Pancreas (tissue), 10 donors: Measurements from ENCODE around the gene HBP1. TPM values are rescaled to one million over a fixed set of nuclear protein-coding genes. Genes with fewer than 3 reads are reported as not detected.
"Not testable (repeated sequence)": the region's sequence is repeated elsewhere in the genome, so short reads cannot be mapped to it uniquely, and the experiment has no call there.

Experiments
- ATAC-seq, 4 donors: fragments of 200-7000 bp; cut with Tn5 transposase; one replicate each; pipeline versions ENCODE4 v1.8.0 to v1.9.1; 2020; ENCODE audit warnings: mild to moderate bottlenecking in 4 of 4, moderate library complexity in 4 of 4
- DNase-seq, 6 donors: peaks; one replicate each; pipeline ENCODE4 v3.0.0-alpha.2; 2020
- FAIRE-seq: peaks from 2 replicates; lab custom pipeline; 2012; peaks lifted over from hg19 to GRCh38; lab: Jason Lieb, UNC
- H3K27ac ChIP-seq, 4 donors: fragments of 200-600 bp; sonication (generic); 1 replicate in 3 of 4; 2 replicates in 1 of 4; pipeline versions ENCODE4 v1.5.0 to v1.8.0; 2020
- H3K27me3 ChIP-seq, 4 donors: fragments of 200-600 bp; one replicate each; pipeline ENCODE4 v1.8.0; 2021
- H3K36me3 ChIP-seq, 3 donors: fragments of 200-600 bp; sonication (generic) in 1 of 3; one replicate each; pipeline versions ENCODE4 v1.5.0 to v1.8.0; 2020 to 2021
- H3K4me1 ChIP-seq, 3 donors: fragments of 200-600 bp; one replicate each; pipeline ENCODE4 v1.8.0; 2021
- H3K4me3 ChIP-seq, 4 donors: fragments of 200-600 bp; sonication (generic) in 2 of 4; one replicate each; pipeline versions ENCODE4 v1.5.0 to v1.8.0; 2020 to 2021
- H3K9me3 ChIP-seq, 4 donors: fragments of 200-600 bp; one replicate each; pipeline ENCODE4 v1.8.0; 2021
- WGBS, 2 donors: extraction: QIAGEN DNeasy Blood & Tissue Kit; methylation state at CpG; one replicate each; pipeline ENCODE4 v1.1.7; 2013; 5-methylcytosine and 5-hydroxymethylcytosine counted together
- intact Hi-C, 3 donors: fragments of 100-400 bp; cut with DNase I; formaldehyde crosslinking; loops; one replicate each; pipeline versions ENCODE4 v1.11.1 to v1.14.2; 2022
- polyA plus RNA-seq, 2 donors: library from polyadenylated mRNA; stranded (reverse); fragments of 200-250 nt; gene quantifications; one replicate each; pipeline ENCODE4 v1.2.3, GENCODE V29; 2013
- total RNA-seq, 6 donors: library from RNA; stranded (reverse); fragmentation: NEBNext Ultra II Directional in 4 of 6; extraction: Animal tissue kit (Norgen Biotek cat#: 25700) in 4 of 6; gene quantifications; one replicate each; pipeline versions ENCODE4 v1.2.1 to v1.2.4, GENCODE V29; 2021 to 2023
- TF ChIP-seq, protein P1 (sequence below), 4 donors: fragments of 200-600 bp; sonication (generic) in 3 of 4; IDR thresholded peaks; one replicate each; pipeline versions ENCODE4 v1.5.0 to v1.8.0; 2021; ENCODE audit warnings: antibody characterized with exemption in 4 of 4
- donor health status: healthy with polysubstance abuse.
- donor health status: DM: no; HTN: no; CAD: no; lungs with moderate emphysema.
- donor health status: DM: no; HTN: no; CAD: no.
- donor health status: control.
- donor health status: control.
- donor health status: Bipolar disorder and iron deficiency.
- donor health status: DM: yes; HTN: yes; CAD: no.
- donor health status: DM: no; HTN: no; CAD: no.
- donor health status: DM: no; HTN: no; CAD: no.
- donor health status: DM: yes; HTN: yes; CAD: no.

Gene HBP1
- total and polyA plus RNA-seq, 8 donors = 13.3 to 50.4 (median 27.6) TPM

DNA sequence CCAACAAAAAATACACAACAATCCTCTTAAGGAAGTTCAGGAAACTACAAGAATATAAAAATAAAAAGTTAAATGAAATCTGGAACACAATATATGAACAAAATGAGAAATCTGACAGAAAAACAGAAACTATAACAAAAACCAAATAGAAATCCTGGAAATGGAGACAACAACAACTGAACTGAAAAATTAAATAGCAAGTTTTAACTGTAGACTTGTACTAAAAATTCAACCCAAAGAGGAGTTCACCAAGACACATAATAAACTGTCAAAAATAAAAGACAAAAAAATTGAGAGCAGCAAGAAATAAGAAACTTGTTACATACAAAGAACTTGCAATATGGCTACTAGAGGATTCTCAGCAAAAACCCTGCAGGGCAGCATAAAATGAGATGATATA, 45.1 kb downstream of the HBP1 start:
- TF ChIP-seq, protein P1, sequence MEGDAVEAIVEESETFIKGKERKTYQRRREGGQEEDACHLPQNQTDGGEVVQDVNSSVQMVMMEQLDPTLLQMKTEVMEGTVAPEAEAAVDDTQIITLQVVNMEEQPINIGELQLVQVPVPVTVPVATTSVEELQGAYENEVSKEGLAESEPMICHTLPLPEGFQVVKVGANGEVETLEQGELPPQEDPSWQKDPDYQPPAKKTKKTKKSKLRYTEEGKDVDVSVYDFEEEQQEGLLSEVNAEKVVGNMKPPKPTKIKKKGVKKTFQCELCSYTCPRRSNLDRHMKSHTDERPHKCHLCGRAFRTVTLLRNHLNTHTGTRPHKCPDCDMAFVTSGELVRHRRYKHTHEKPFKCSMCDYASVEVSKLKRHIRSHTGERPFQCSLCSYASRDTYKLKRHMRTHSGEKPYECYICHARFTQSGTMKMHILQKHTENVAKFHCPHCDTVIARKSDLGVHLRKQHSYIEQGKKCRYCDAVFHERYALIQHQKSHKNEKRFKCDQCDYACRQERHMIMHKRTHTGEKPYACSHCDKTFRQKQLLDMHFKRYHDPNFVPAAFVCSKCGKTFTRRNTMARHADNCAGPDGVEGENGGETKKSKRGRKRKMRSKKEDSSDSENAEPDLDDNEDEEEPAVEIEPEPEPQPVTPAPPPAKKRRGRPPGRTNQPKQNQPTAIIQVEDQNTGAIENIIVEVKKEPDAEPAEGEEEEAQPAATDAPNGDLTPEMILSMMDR (IDR thresholded peaks at IDR 0.05) = no peak
- intact Hi-C loops = no loop called here
- no peak overlapping the region for H3K27ac ChIP-seq
- no peaks in the 10 kb centered on the region for H3K4me1 ChIP-seq
- H3K27me3 ChIP-seq = no peaks in the 10 kb centered on the region
- H3K36me3 ChIP-seq = no peaks in the 10 kb centered on the region
- no peak for DNase-seq
- no peak for FAIRE-seq
- H3K9me3 ChIP-seq = no peaks in the 10 kb centered on the region
- no peak overlapping the region for H3K4me3 ChIP-seq
- no peak for ATAC-seq

DNA sequence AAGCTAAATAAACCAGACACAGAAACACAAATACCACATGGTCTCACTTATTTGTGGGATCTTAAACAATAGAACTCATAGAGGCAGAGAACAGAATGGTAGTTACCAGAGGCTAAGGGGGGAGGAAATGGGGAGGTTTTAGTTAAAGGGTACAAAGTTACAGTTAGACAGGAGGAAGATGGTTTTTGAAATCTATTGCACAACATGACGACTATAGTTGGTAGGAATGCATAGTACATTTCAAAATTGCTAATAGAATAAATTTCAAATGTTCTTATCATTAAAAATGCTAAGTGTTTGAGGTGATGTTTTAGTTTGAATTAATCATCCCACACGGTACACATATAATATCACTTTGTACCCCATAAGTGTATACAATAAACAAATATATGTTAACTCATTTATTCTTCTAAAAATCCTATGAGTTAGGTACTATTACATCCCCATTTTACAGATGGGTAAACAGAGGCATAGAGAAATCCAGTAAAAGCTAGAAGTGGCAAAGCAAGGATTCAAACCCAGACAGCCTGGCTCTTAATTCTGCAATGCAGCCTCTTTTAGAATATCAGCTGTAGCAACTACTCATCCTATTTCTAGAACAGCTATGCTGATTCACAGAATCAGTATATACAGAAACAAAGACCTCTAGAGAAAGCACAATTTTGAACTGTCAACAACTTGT, 50.9 kb downstream of the HBP1 start:
- no peaks in the 10 kb centered on the region for H3K4me1 ChIP-seq
- no peaks in the 10 kb centered on the region for H3K9me3 ChIP-seq
- no peak overlapping the region for H3K27ac ChIP-seq
- DNase-seq (no peak), FAIRE-seq (no peak), ATAC-seq (no peak)
- no peak overlapping the region for H3K4me3 ChIP-seq
- H3K36me3 ChIP-seq = no peaks in the 10 kb centered on the region
- TF ChIP-seq, protein P1 (IDR thresholded peaks at IDR 0.05) = no peak
- intact Hi-C loops = no loop called here
- no peaks in the 10 kb centered on the region for H3K27me3 ChIP-seq
- WGBS, 2 donors = 95 to 97% methylated on average over 2 of the region's 2 CpGs

GRCh38 chr7:107220356-107220755, 51.6 kb downstream of the HBP1 start:
- Histone ChIP-seq H3K36me3 (peaks cover 0 to under 1% (median 0%) of the 10 kb centered on the region in 3 donors), H3K9me3 (no peaks in the 10 kb centered on the region), H3K27ac (no peak overlapping the region), H3K4me1 (no peaks in the 10 kb centered on the region), H3K27me3 (no peaks in the 10 kb centered on the region), H3K4me3 (no peak overlapping the region)
- FAIRE-seq = no peak
- no peak for DNase-seq
- TF ChIP-seq, protein P1 (IDR thresholded peaks at IDR 0.05) = no peak
- WGBS, 2 donors = 95 to 98% methylated on average over 5 of the region's 5 CpGs
- ATAC-seq = no peak
- intact Hi-C loops = no loop called here

DNA sequence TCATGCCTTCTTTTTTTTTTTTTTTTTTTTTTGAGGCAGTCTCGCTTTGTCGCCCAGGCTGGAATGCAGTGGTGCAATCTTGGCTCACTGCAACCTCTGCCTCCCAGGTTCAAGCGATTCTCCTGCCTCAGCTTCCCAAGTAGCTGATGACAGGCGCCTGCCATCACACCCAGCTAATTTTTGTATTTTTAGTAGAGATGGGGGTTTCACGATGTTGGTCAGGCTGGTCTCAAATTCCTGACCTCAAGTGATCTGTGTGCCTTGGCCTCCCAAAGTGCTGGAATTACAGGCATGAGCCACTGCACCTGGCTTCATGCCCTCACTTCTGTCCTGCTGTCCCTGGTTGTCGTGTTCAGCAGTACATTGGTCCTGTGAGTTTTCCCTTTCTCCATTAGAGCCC, 52.0 kb downstream of the HBP1 start:
- H3K27me3 ChIP-seq, intact Hi-C loops, H3K4me1 ChIP-seq, DNase-seq, H3K36me3 ChIP-seq, H3K9me3 ChIP-seq, H3K27ac ChIP-seq, H3K4me3 ChIP-seq, ATAC-seq, FAIRE-seq: not testable (repeated sequence)
- 95 to 97% methylated on average over 6 of the region's 6 CpGs for WGBS, 2 donors

- no peak for FAIRE-seq
- intact Hi-C loops = no loop called here
- ATAC-seq = no peak
These were observed 55.8 kb downstream of the HBP1 start for GRCh38 chr7:107224374-107225223.

More at GRCh38 chr7:107224374-107225223, 55.8 kb downstream of the HBP1 start:
- no peaks in the 10 kb centered on the region for H3K9me3 ChIP-seq
- no peak overlapping the region for H3K4me3 ChIP-seq
- no peaks in the 10 kb centered on the region for H3K4me1 ChIP-seq
- 90 to 93% methylated on average over 5 of the region's 5 CpGs for WGBS, 2 donors
- no peaks in the 10 kb centered on the region for H3K27me3 ChIP-seq
- peaks cover 0 to 5% (median 0%) of the 10 kb centered on the region in 3 donors for H3K36me3 ChIP-seq
- no peak for DNase-seq
- TF ChIP-seq, protein P1 (IDR thresholded peaks at IDR 0.05) = no peak
- no peak overlapping the region for H3K27ac ChIP-seq
